Activated CD8-positive, alpha-beta memory T cell treated with anti-CD3 and anti-CD28 coated beads for 4 hours (primary cell): ENCODE results near the gene NEMP2.
"Not testable (repeated sequence)": the region's sequence is repeated elsewhere in the genome, so short reads cannot be mapped to it uniquely, and the experiment has no call there.

Experiments used
- DNase-seq, 2 donors: peaks; one replicate each; pipeline ENCODE4 v3.0.0-alpha.2; 2020; ENCODE audit warnings: low read depth in 2 of 2

Gene NEMP2

GRCh38 chr2:190490502-190490901 is 44.0 kb downstream of the NEMP2 start:
- DNase-seq = no peak

GRCh38 chr2:190489475-190489874 is 45.0 kb downstream of the NEMP2 start:
- no peak for DNase-seq

GRCh38 chr2:190488516-190489233 is 45.8 kb downstream of the NEMP2 start:
- no peak for DNase-seq

- no peak for DNase-seq
These were observed 48.4 kb downstream of the NEMP2 start for GRCh38 chr2:190486037-190486623.

DNA sequence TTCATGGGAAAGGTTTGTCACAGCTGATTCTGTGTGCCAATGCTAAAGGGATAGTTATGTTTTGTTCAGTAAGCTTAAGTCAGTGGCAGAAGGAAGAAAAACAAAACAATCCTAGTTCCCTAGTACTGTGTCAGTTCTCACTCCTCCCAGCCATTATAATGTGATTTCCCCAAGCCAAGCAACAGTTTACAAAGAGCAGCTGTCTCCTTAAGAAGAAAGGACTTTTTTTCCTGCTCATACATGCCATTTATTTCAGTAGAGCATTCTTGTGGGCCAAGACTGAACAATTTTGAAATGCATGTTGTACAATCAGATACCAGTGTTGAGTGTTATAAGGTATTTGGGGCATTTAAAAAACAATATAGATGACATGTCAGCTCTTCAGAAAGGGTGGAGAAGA is 52.1 kb downstream of the NEMP2 start:
- no peak for DNase-seq

DNA sequence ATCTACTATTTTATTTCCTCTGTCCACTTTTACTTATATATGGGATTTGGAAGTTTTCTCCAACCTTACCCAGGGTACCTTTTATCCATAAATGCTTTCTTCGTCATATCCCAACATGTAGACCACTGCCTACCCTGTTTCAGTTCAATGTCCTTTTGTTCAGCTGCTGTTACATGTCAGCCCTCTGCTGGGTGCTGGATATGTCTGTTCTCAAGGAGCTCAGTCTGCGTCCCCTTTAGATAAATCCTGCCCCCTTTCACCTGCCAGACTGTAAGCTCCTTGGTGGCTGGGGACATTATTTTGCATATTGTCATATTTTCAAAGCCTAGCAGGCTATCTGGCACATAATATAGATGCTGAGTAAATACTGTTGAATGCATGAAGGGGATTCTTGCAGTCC is 53.2 kb downstream of the NEMP2 start:
- DNase-seq = no peak

DNA sequence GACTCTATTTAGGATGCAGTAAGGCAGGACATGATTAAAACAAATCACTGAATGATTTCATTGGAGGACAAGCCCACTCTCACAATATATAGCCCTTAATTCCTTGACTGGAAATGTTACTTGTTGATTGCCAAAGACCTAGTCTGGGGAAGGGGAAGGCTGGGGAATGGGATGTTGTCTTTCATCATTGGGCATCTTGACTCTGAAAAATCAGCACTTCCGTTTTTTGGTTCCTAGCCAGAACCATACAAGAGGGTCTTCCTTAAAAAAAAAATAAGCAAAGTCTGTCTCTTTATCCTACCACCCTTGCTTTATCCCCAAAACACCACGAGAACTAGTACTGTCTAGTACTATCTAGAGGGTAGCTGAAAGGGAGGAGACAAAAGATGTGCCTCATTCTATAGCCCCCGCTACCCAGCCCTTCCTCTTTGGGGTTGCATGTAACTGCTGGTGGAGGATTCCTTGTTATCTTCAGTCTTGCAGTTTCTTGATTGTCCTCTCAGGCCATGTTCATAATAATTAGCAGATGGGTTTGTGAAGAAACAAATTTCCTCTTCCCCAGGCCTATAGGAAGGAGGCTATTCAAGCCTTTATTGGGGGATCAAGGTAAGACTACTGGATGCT is 55.8 kb downstream of the NEMP2 start:
- DNase-seq = no peak

DNA sequence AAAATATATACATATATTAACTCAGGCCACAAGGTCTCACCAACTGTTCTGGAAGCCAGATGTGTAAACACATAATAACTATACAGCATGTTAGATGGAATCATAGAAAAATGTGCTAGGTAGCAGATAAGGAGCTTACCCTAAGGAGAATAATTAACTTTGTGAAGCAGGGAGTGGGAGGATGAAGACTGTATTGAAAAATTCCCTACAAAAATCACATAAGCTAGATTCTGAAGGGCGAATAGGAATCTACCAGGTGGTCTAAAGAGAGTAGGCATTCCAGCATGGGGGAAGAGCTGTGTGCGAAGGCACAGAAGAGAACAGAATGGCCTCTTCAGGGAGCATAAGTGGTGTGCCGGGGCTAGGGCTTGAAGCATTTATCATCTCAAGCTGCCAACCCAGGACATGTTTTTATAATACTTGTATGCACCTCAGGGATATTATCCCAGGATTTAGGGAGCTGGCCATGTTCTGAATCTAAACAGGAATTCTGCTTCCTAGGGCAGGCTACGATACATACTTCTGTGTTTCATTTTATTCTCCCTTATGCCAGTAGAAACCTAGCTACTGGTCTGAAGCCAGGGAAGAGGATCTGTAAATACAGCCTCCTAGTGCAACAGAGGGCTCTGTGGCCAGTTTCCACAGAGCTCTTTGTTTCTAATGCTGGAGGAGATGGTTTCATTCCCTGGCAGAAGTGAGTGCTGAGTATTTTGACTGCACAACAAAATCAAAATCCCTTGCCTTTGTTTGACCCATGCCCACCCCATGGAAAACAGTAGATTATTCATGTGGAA is 56.7 kb downstream of the NEMP2 start:
- no peak for DNase-seq

- DNase-seq = no peak
These were observed 64.2 kb downstream of the NEMP2 start for GRCh38 chr2:190470256-190470826.

- DNase-seq = no peak
These were observed 64.8 kb downstream of the NEMP2 start for GRCh38 chr2:190469771-190470170.

DNA sequence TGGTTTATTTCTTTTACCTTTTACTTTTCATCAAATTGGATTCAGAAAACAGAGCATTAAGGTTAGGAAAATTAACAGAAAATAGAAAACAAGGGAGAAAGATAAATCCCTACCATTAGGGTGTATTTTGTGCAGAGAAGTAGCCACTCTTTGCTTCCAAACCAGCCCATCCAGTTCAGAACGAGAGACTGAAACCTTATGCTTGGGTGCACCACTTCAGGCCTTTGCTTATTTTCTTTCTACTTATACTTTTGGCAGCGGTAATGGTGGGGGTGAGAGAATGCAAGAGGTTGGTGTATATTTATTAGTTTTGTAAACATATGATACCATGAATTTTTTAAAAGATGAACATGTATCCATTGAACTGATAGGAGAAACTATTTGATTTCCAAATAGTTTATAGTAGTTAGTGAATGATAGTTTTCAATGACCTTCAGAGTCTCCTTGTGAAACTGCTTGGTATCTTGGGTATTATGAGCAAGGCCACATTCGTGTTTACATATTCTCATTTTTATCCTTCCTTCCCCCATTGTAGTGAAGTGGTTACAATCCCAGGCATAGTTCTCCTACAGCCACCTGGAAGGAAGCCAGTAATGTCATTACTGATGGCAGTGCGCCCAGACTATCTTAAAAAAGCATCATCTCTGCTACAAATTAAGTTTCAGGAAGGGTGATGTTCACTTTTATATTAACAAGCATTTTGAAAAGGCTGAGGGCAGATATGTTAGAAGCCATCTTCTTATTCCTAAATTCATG is 65.5 kb downstream of the NEMP2 start:
- no peak for DNase-seq

DNA sequence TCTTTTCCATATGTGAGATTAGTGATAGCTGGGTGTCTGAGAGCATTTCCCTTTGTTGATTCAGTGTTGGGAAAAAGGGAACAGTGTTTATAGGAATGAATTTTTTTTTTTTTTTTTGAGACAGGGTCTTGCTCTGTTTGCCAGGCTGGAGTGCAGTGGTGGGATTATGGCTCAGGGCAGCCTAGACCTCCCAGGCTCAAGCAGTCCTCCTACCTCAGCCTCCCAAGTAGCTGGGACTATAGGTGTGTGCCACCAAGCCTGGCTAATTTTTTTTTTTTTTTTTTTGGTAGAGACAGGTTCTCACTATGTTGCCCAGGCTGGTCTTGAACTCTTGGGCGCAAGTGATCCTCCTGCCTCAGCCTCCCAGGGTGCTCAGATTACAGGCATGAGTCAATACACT is 66.2 kb downstream of the NEMP2 start:
- not testable (repeated sequence) for DNase-seq

- no peak for DNase-seq
These were observed 66.9 kb downstream of the NEMP2 start for GRCh38 chr2:190467575-190468083.

DNA sequence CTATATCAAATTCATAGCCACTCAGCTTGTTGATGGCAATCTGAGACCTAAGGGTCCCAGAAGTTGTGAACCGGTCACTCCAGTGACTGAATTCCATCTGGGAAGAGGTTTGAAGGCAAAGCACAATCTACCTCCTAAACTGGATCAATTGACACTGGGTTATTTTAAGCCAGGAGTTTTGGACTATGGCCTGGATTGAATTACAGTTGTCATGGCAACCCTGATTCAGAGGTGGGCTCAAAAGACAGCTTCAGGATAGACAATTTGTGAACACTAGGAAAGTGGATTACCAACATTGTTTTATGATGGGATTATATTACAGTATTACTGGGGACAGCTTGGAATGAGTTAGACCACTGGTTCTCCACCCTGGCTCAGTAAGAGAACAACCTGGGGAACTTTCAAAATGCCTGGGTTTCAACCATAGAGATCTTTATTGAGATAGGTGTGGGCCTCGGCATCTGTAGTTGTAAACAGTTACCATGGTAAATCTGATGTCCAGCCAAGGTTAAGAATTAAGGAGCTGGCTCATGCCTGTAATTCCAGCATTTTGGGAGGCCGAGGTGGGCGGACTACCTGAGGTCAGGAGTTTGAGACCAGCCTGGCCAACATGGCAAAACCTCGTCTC is 67.6 kb downstream of the NEMP2 start:
- DNase-seq = no peak

- DNase-seq = no peak
These were observed 69.5 kb downstream of the NEMP2 start for GRCh38 chr2:190465060-190465459.

- no peak for DNase-seq
These were observed 71.9 kb downstream of the NEMP2 start for GRCh38 chr2:190462611-190463010.

GRCh38 chr2:190462181-190462580 is 72.3 kb downstream of the NEMP2 start:
- DNase-seq = no peak

GRCh38 chr2:190460487-190460886 is 74.0 kb downstream of the NEMP2 start:
- no peak for DNase-seq

DNA sequence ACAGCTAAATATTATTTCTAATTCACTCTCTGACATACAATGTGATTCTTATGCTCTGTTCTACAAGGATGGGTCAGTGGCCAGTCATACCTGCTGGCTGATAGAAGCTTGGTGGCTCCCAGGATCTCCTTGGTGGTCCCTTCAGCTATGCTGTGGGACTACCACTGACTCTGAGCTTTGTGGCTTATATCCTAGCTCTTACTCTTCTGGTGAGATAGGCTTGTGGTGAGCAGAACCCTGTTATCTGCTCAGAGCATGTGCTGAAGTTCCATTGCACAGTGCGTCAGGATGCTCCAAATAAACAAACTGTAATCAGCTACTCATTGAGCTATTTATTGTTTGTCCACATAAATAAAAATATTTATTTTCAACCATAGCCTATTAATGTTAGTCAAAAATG is 74.6 kb downstream of the NEMP2 start:
- no peak for DNase-seq

DNA sequence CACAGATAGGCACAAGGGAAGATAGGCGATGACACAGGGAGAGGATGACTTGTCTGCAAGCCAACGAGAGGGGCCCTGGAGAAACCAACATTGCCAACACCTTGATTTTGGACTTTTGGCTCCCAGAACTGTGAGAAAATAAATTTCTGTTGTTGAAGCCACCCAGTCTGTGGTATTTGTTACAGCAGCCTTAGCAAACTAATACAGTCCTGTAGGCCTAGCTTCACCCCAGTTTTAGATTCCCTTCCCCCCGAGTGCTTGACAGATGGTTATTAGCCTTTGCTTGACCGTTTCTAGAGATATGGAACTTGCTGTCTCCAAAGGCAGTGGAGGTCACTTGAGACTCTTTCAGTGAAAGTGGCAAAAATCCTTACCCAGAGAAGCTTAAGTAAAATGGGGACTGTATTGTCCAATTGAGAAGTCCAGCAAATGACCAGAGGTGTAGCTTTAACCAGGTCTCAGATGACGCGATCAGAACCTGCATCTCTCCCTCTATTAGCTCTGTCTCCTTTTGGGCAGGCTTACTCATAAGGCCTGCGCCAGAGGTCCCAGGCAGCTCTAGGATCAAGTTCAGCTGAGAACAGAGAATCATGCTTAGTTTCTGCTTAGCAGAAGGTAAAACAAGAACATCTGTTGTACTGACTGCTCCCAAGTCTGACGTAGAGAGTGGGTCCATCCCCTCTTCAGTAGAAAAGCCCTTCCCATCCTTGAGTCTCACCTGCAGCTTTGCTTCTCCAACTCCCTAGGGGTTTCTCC is 76.0 kb downstream of the NEMP2 start:
- DNase-seq = no peak
